KG1 (cell line): Measurements from ENCODE around the gene TAF5L.

Experiments used
- DNase-seq: peaks from one replicate; lab custom pipeline; 2025; lab: John Stamatoyannopoulos, UW

The TAF5L gene

GRCh38 chr1:229625915-229626831 lies at the start of gene TAF5L, which contains the start of gene URB2:
TSS of gene TAF5L (minus strand) at chr1:229626122. CDS start at chr1:229614482, 11,640 bp downstream.
TSS of gene URB2 (plus strand) at chr1:229626247. CDS start at chr1:229627634, 1,387 bp downstream.
- peak; percentile 53 for DNase-seq

DNA sequence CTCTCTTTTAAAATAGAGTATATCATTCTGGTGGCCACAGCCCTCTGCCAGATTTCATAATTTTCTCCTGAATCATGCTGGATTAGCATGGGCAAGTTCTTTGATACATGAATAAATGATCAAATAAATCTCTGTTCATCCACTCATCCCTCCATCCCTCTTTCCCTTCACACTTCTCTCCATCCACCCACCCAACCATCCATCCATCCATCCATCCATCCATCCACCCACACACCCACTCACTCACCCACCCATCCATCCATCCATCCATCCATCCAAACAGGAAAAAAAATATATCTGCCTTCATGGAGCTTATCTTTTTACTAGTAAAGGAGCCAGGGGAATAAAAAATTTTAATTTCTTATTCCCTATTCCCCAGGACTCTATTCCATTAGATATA lies 49.5 kb upstream of the TAF5L start:
- DNase-seq = no peak

- DNase-seq = no peak
Observed at GRCh38 chr1:229674042-229674441, 48.1 kb upstream of the TAF5L start.

- no peak for DNase-seq
Observed at GRCh38 chr1:229672246-229672645, 46.3 kb upstream of the TAF5L start.

GRCh38 chr1:229671310-229671709 lies 45.4 kb upstream of the TAF5L start:
- no peak for DNase-seq

DNA sequence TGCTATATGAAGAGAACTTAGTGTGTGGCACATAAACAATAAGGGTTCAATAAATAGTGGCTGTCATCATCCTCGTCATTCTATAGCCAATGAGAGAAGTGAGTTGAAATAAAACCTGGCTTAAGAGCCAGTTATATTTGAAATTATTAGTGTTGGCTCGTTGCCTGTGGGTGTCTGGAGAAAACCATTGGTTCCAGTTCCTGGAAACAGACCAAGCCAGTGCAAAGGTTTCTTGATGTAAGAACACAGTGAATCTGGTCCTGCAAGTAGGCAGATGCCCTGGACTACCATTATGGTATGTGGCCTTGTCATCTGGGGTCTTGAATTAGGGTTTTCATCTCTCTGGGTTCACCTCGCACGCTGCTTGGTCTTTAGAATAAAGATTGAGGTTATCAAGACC lies 43.4 kb upstream of the TAF5L start:
- DNase-seq = no peak

GRCh38 chr1:229666585-229666984 lies 40.7 kb upstream of the TAF5L start:
- DNase-seq = no peak

GRCh38 chr1:229665912-229666558 lies 40.1 kb upstream of the TAF5L start:
- no peak for DNase-seq

- DNase-seq = no peak
Observed at GRCh38 chr1:229664133-229664689, 38.3 kb upstream of the TAF5L start.

GRCh38 chr1:229661897-229662296 lies 36.0 kb upstream of the TAF5L start:
- DNase-seq = no peak

DNA sequence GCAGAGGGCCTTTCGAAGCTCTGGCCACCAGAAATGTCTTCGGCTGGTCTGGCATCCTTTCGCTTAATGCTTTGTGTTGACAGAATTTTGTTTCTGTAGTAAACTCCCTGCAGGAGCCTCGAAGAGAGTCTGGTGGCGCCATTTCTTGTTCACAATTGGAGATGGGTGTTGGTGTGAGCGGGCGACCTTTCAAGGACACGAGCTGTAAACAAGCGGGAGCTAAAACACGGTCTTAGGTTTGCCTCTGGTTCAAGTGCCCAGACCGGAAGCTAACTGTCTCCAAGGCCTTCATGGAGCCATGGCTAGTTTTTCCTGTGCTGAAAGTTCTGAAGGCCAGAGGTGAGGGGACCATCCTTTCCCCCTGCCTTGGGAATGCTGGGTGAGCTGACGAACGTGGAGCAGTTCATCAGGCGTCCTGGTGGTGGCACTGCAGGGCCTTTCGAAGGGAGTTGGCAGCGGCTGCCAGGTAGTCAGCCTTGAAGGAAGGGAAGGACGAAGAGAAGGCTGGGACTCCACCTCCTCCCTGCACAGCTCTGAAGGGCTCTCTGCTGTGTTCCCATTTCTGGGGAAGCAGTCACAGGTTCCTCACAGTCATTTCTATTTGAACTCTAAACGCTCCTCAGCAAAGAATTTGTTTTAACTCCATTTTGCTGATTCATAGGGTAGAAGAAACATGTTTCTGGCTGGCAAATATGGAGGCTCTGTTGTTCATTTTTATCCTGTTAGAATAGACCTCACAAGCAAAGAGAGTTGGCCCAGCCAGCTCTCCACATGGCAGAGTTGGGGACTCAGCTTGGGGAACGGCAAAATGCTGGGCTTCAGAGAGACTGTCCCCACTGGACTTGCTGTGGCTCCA lies 35.3 kb upstream of the TAF5L start:
- DNase-seq = peak; percentile 24

- no peak for DNase-seq
Observed at GRCh38 chr1:229657993-229658755, 32.3 kb upstream of the TAF5L start.

DNA sequence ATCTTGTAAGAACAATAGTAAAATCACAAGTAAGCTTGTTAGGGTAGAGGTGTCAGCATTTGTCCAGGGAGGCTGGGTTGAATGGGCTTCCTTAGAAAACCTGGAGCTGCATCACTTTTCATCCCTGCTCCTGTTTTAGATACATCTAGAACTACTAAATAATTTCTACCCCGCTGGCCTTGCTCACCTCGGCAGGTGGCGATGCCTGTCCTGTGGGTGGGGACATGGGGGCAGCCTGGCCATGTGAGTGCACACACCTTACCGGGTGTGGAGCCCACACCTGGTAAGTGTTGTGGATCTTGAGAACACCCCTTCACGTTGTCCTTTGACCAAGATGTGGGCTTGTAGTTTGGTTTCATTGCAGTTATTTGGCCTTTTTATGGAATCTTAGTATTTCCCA lies 29.9 kb upstream of the TAF5L start:
- DNase-seq = no peak

DNA sequence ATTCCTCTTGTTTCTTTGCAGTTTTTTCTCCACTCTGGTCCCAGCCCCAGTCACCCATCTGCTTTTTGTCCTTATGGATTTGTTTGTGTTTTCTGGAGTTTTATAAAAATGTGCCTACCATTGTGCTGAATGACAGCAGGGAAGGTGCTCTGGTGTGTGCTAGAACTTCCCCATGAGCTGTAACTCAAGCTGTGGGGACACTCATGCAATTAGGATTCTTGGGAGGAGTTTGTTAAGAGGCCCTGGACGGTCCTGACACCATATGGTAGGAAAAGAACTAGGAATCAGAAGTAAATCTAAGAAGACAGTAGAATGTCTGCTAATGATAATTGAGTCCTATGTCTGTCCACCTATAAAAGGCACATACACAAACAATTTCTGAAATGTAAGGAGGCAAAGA lies 27.5 kb upstream of the TAF5L start:
- DNase-seq = no peak

GRCh38 chr1:229651546-229651945 lies 25.6 kb upstream of the TAF5L start:
- DNase-seq = no peak

- no peak for DNase-seq
Observed at GRCh38 chr1:229650045-229650444, 24.1 kb upstream of the TAF5L start.

GRCh38 chr1:229648406-229648805 lies 22.5 kb upstream of the TAF5L start:
- DNase-seq = no peak

DNA sequence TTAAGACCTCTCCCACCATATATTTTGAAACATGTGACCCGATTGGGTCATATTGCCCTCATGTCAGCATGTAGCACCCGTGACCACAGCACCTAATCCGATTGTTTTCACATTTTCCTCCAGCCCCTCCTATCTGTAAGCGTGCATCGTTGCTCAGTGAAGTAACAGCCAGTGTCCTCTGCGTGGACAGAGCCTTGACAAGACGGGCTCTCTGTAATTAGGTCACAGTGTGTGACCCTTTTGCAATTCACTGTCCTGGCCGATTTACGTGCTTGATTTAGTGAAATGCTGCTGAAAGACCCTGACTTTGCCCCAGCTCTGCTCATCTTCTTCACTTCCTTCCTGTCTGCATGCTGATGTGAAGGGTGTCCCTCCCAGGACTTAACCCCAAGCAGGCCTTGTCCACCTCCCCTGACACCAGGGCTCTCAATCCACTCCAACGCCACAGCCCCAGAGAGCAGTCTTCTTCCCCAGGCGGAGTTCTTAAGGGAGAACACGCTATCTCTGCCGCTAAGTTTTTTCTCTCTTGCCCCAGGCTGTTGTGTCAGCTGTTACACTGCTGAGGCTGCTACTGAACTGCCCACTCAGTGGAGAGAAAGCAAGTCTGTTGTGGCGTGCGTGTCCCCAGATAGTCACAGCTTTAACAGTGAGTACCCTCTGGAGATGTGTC lies 19.5 kb upstream of the TAF5L start:
- DNase-seq = no peak

DNA sequence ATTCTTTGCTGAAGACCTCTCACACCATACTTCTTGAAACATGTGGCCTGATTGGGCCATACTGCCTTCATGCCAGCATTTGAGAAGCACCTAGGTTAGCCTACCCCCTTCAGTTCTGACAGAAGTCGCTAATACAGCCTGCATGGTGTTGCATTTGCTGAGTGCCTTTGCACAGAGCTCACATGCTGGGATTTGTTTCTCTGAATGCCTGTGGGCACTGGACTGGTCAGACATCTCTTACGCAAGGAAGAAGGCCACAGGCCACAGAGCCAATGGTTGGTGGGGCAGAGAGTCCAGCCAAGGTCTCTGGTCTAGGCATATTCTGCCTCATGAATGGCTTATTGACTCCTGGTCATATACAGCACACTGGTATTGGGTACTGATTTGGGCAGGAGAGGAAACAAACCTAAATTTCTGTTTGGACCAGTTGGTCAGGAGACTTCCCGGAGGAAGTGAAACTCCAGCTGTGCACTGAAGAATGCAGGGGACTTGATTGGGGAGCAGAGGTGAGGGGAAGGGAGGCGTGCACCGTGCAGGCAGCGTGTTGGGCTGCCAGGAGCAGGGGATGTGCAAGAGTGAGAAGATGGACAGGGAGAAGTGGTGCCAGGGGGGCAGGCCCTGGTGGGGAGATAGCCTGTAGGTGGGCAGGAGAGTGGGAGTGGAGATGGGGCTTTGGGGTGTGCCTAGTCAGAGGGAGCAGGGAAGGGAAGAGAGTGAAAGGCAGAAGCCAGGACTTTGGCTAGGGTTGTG lies 18.2 kb upstream of the TAF5L start:
- DNase-seq = no peak

DNA sequence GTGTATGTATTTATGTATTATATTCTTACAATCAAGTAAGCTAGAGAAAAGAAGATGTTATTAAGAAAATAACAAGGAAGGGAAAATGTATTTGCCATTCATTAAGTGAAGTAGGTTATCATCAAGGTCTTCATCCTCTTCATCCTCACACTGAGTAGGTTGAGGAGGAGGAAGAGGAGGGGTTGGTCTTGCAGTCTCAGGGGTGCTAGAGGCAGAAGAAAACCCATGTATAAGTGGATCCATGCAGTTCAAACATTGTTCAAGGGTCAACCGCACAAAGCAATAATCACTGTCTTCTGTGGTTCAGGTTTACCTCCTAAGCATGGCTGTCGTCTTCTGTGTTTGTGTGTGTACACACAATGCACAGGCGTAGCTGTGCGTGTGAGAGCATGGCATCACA lies 17.0 kb upstream of the TAF5L start:
- DNase-seq = no peak
